ENCODE measurements around the gene FLNB. TPM values are rescaled to one million over a fixed set of nuclear protein-coding genes. Genes with fewer than 3 reads are reported as not detected.

The FLNB gene
- total RNA-seq, 1 experiment from 2014 or later: 83.4 TPM

- no peak overlapping the region; the same call in 1 of the 2 replicates for H3K4ac ChIP-seq (ENCODE audit: low read depth, low read length)
- no peak overlapping the region for H3K27ac ChIP-seq (ENCODE audit: insufficient read length, low read depth, low read length)
- Mint-ChIP-seq H3K27me3 (ENCODE audit: low read depth) (peaks cover 12% of the 10 kb centered on the region), H3K36me3 (ENCODE audit: insufficient read depth in 1 of 3, low read depth in 3 of 3) (peaks cover under 1 to 18% (median 5%) of the 10 kb centered on the region in 3 experiments; a peak in 5 of 7 replicates), H3K27ac (peak overlapping the region; percentile 59 to 74 (median 71); a peak in 4 of 7 replicates), H3K4me1 (peaks cover 29 to 46% of the 10 kb centered on the region in 2 experiments), H3K9me3 (no peaks in the 10 kb centered on the region), H3K4me3 (no peak overlapping the region)
- no peak overlapping the region for H2AFZ ChIP-seq (ENCODE audit: low read length)
- H3K79me1 ChIP-seq (ENCODE audit: insufficient read depth, low read depth, low read length, poor library complexity, severe bottlenecking): no peaks in the 10 kb centered on the region
- peak overlapping the region; percentile 54 for H3K18ac ChIP-seq (ENCODE audit: insufficient read length, low read depth, low read length)
- no peak overlapping the region for H4K91ac ChIP-seq (ENCODE audit: insufficient read length, low read depth, low read length)
- H3K27me3 ChIP-seq (ENCODE audit: insufficient read depth, low read length): no peaks in the 10 kb centered on the region
- H2AK5ac ChIP-seq (ENCODE audit: insufficient read length, low read length): no peak overlapping the region
- H2BK5ac ChIP-seq (ENCODE audit: insufficient read length, low read length): no peak overlapping the region
- no peak overlapping the region for H3K56ac ChIP-seq (ENCODE audit: insufficient read length, low read depth, low read length)
- no peak overlapping the region for H3K23ac ChIP-seq (ENCODE audit: insufficient read length, low read depth, low read length)
- no peak overlapping the region for H2BK12ac ChIP-seq (ENCODE audit: insufficient read length, low read depth, low read length)
- H2BK20ac ChIP-seq (ENCODE audit: low read depth, low read length, poor library complexity, severe bottlenecking): no peak overlapping the region
- peaks cover 4% of the 10 kb centered on the region for H3K23me2 ChIP-seq (ENCODE audit: insufficient read length, low read depth, low read length, poor library complexity, severe bottlenecking)
- H3K79me2 ChIP-seq (ENCODE audit: insufficient read depth, low read length): no peaks in the 10 kb centered on the region
- H2BK120ac ChIP-seq (ENCODE audit: low read depth, low read length, poor library complexity, severe bottlenecking): no peak overlapping the region
- H3K4me2 ChIP-seq (ENCODE audit: insufficient read depth, insufficient read length, low read length): no peak overlapping the region
- no peak overlapping the region for H2BK15ac ChIP-seq (ENCODE audit: low read depth, low read length)
- H4K5ac ChIP-seq (ENCODE audit: insufficient read length, low read depth, low read length): no peak overlapping the region
- H3K9ac ChIP-seq (ENCODE audit: extremely low read depth, insufficient read length, low read length): no peak overlapping the region
- peak overlapping the region; percentile 32; the same call in 1 of the 2 replicates for H3K14ac ChIP-seq (ENCODE audit: insufficient read depth, low read length)
- WGBS (ENCODE audit: extremely low coverage, insufficient read length, low lambda C conversion rate): no CpG with 5 or more reads among the region's 3 CpGs
- DNase-seq: no peak
- peaks cover 3% of the 10 kb centered on the region; the same call in 1 of the 2 replicates for H3K4me1 ChIP-seq (ENCODE audit: insufficient read depth, low read length)
- H3T11ph ChIP-seq (ENCODE audit: low read length): no peak overlapping the region
- no peaks in the 10 kb centered on the region for H3K9me3 ChIP-seq (ENCODE audit: control insufficient read depth, low read depth, low read length)
- no peaks in the 10 kb centered on the region for H4K20me1 ChIP-seq (ENCODE audit: control insufficient read depth, insufficient read depth, insufficient read length)
- no peak overlapping the region for H4K8ac ChIP-seq (replicated peaks; ENCODE audit: insufficient read length, low read depth, low read length)
- no peak for TF ChIP-seq CTCF (conservative IDR thresholded peaks at IDR 0.05)
Observed at GRCh38 chr3:58175187-58175436, 166.9 kb downstream of the FLNB start.

All from H9 (cell line).